Measurements from ENCODE around the gene AKR1D1. TPM values are rescaled to one million over a fixed set of nuclear protein-coding genes. Genes with fewer than 3 reads are reported as not detected.

Gene AKR1D1, protein sequence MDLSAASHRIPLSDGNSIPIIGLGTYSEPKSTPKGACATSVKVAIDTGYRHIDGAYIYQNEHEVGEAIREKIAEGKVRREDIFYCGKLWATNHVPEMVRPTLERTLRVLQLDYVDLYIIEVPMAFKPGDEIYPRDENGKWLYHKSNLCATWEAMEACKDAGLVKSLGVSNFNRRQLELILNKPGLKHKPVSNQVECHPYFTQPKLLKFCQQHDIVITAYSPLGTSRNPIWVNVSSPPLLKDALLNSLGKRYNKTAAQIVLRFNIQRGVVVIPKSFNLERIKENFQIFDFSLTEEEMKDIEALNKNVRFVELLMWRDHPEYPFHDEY
- total RNA-seq, result not detected
- polyA plus RNA-seq, result not detected
- total RNA-seq, result not detected

DNA sequence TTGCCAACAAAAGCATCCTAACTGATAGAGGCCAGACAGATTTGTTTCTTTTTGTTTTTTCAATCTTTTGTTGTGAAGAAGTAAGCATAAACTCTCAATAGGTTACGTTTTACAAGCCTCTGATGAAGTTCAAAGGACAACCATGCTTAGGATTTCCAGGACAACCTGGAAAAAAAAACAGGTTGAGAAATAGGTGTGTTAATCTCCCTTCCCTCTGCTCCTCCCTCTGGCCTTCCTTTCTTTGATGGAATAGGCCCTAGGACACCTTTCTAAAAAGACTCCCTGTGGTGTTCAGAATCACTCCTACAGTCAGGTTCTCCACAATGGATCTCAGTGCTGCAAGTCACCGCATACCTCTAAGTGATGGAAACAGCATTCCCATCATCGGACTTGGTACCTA lies at the start of gene AKR1D1:
AKR1D1 (plus strand) TSS at position 264 of the 400 bp plus-strand sequence; CDS start at position 324, 60 bp downstream.
- no peak for ATAC-seq
- DNase-seq, result no peak
- H3K4me3 Mint-ChIP-seq, result no peak within 1 kb of the TSS
- Histone ChIP-seq H3K27me3 (ENCODE audit: control insufficient read depth in 2 of 2, insufficient read depth in 2 of 2, low read length in 2 of 2) (no peaks in the 10 kb centered on the region), H3K36me3 (ENCODE audit: control insufficient read depth in 2 of 3, insufficient read depth in 3 of 3, low read length in 3 of 3) (no peaks in the 10 kb centered on the region), H3K27ac (ENCODE audit: low read depth, low read length) (no peak within 1 kb of the TSS), H3K9me3 (ENCODE audit: control insufficient read depth in 2 of 3, low read length in 3 of 3) (peaks cover 0 to 4% (median 0%) of the 10 kb centered on the region in 3 experiments), H3K4me1 (ENCODE audit: control insufficient read depth in 2 of 2, insufficient read depth in 2 of 2, low read length in 2 of 2) (no peaks in the 10 kb centered on the region), H3K4me3 (ENCODE audit: low read length) (no peak within 1 kb of the TSS)
- no peak within 1 kb of the TSS for H3K27ac Mint-ChIP-seq
- peaks cover 2 to 20% (median 5%) of the 10 kb centered on the region in 5 donors for H3K27me3 Mint-ChIP-seq
- ChIA-PET POLR2A (no interaction called here), CTCF (no interaction called here)
- peaks cover 0 to 36% (median 14%) of the 10 kb centered on the region in 11 donors for H3K9me3 Mint-ChIP-seq
- intact Hi-C loops (cut with micrococcal nuclease), result no loop called here
- H3K36me3 Mint-ChIP-seq, result no peaks in the 10 kb centered on the region
- H3K4me1 Mint-ChIP-seq, result no peaks in the 10 kb centered on the region

DNA sequence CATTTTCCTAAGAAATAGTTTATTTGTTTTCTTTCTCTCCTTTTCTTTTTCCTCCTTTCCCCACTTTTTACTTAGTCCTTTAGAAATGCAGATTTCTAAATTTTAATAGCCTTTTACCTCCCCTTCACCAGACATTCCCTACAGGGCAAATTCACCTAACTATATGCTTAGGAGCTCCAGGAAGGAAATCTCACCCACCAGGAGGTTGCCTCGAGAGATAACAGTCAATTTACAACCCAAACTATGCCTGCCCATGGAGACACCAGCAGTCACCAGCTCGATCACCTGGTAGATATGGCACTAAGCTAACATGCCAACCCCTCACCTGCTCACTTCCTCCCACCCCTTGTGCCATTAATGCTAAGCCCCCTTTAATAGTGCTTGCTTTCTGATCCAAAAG lies 49.2 kb upstream of the AKR1D1 start:
- Mint-ChIP-seq H3K9me3 (peaks cover 0 to 19% (median 0%) of the 10 kb centered on the region in 11 donors), H3K4me3 (no peak overlapping the region), H3K36me3 (peaks cover 0 to 11% (median 0%) of the 10 kb centered on the region in 5 donors), H3K27ac (no peak overlapping the region), H3K27me3 (peaks cover 0 to 24% (median 7%) of the 10 kb centered on the region in 5 donors), H3K4me1 (peaks cover 0 to 9% (median 7%) of the 10 kb centered on the region in 7 donors)
- no peaks in the 10 kb centered on the region for H3K27me3 ChIP-seq (ENCODE audit: control insufficient read depth in 2 of 2, insufficient read depth in 2 of 2, low read length in 2 of 2)
- ATAC-seq, result no peak
- no peak overlapping the region for H3K27ac ChIP-seq (ENCODE audit: low read depth, low read length)
- H3K36me3 ChIP-seq (ENCODE audit: control insufficient read depth in 2 of 3, insufficient read depth in 3 of 3, low read length in 3 of 3), result no peaks in the 10 kb centered on the region
- CTCF ChIA-PET, result no interaction called here
- no peaks in the 10 kb centered on the region for H3K4me1 ChIP-seq (ENCODE audit: control insufficient read depth in 2 of 2, insufficient read depth in 2 of 2, low read length in 2 of 2)
- DNase-seq, result no peak
- no peaks in the 10 kb centered on the region for H3K9me3 ChIP-seq (ENCODE audit: control insufficient read depth in 2 of 3, low read length in 3 of 3)
- no peak overlapping the region for H3K4me3 ChIP-seq (ENCODE audit: low read length)
- POLR2A ChIA-PET, result no interaction called here
- intact Hi-C loops (cut with micrococcal nuclease), result no loop called here

DNA sequence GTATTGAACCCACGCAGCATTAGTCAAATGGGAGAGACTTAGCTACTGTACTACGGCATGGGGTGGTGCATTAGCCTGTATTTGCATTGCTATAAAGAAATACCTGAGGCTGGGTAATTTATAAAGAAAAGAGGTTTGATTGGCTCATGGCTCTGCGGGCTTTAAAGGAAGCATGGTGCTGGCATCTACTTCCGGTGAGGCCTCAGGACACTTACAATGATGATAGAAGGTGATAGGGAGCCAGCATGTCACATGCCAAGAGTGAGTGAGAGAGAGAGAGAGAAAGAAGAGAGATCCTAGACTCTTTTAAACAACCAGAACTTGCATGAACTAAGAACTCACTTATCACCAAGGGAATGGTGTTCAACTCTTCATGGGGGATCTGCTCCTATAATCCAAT lies 47.1 kb upstream of the AKR1D1 start:
- no peak for ATAC-seq
- DNase-seq, result no peak
- no peaks in the 10 kb centered on the region for H3K4me1 ChIP-seq (ENCODE audit: control insufficient read depth in 2 of 2, insufficient read depth in 2 of 2, low read length in 2 of 2)
- no peak overlapping the region for H3K27ac Mint-ChIP-seq
- intact Hi-C loops (cut with micrococcal nuclease), result no loop called here
- no peak overlapping the region for H3K4me3 ChIP-seq (ENCODE audit: low read length)
- ChIA-PET CTCF (no interaction called here), POLR2A (no interaction called here)
- no peaks in the 10 kb centered on the region for H3K27me3 ChIP-seq (ENCODE audit: control insufficient read depth in 2 of 2, insufficient read depth in 2 of 2, low read length in 2 of 2)
- H3K9me3 ChIP-seq (ENCODE audit: control insufficient read depth in 2 of 3, low read length in 3 of 3), result no peaks in the 10 kb centered on the region
- peaks cover 0 to 4% (median 0%) of the 10 kb centered on the region in 5 donors for H3K36me3 Mint-ChIP-seq
- no peak overlapping the region for H3K4me3 Mint-ChIP-seq
- no peaks in the 10 kb centered on the region for H3K36me3 ChIP-seq (ENCODE audit: control insufficient read depth in 2 of 3, insufficient read depth in 3 of 3, low read length in 3 of 3)
- H3K9me3 Mint-ChIP-seq, result peaks cover 0 to 16% (median 0%) of the 10 kb centered on the region in 11 donors
- no peak overlapping the region for H3K27ac ChIP-seq (ENCODE audit: low read depth, low read length)
- H3K4me1 Mint-ChIP-seq, result peaks cover 0 to 3% (median 1%) of the 10 kb centered on the region in 7 donors
- peaks cover 0 to 24% (median 7%) of the 10 kb centered on the region in 5 donors for H3K27me3 Mint-ChIP-seq

DNA sequence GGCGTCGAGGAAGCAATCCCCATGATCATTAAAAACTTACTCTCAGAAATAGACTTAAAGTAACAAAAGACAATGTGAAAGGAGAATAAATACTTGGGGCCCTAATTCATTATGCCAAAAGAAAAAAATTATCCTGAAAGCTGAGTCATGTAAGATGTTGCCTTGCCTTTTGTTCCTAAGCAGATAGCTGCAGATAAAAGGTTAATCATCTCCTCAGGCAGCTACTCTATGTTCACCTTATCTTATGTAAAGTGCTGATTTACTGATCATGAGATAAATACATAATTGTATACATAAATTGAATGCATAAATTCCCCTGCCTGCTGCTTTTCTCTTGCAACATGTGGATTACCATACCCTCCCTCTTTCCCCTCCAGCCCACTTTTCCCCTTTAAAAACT lies 46.3 kb upstream of the AKR1D1 start:
- ChIA-PET CTCF (no interaction called here), POLR2A (no interaction called here)
- no peaks in the 10 kb centered on the region for H3K9me3 ChIP-seq (ENCODE audit: control insufficient read depth in 2 of 3, low read length in 3 of 3)
- intact Hi-C loops (cut with micrococcal nuclease), result no loop called here
- H3K27me3 ChIP-seq (ENCODE audit: control insufficient read depth in 2 of 2, insufficient read depth in 2 of 2, low read length in 2 of 2), result no peaks in the 10 kb centered on the region
- Mint-ChIP-seq H3K27ac (no peak overlapping the region), H3K4me1 (no peaks in the 10 kb centered on the region), H3K4me3 (no peak overlapping the region), H3K9me3 (peaks cover 0 to 18% (median 2%) of the 10 kb centered on the region in 11 donors), H3K27me3 (peaks cover 3 to 24% (median 7%) of the 10 kb centered on the region in 5 donors), H3K36me3 (peaks cover 0 to 6% (median 0%) of the 10 kb centered on the region in 5 donors)
- H3K4me3 ChIP-seq (ENCODE audit: low read length), result no peak overlapping the region
- H3K4me1 ChIP-seq (ENCODE audit: control insufficient read depth in 2 of 2, insufficient read depth in 2 of 2, low read length in 2 of 2), result no peaks in the 10 kb centered on the region
- DNase-seq (no peak), ATAC-seq (no peak)
- no peak overlapping the region for H3K27ac ChIP-seq (ENCODE audit: low read depth, low read length)
- no peaks in the 10 kb centered on the region for H3K36me3 ChIP-seq (ENCODE audit: control insufficient read depth in 2 of 3, insufficient read depth in 3 of 3, low read length in 3 of 3)

DNA sequence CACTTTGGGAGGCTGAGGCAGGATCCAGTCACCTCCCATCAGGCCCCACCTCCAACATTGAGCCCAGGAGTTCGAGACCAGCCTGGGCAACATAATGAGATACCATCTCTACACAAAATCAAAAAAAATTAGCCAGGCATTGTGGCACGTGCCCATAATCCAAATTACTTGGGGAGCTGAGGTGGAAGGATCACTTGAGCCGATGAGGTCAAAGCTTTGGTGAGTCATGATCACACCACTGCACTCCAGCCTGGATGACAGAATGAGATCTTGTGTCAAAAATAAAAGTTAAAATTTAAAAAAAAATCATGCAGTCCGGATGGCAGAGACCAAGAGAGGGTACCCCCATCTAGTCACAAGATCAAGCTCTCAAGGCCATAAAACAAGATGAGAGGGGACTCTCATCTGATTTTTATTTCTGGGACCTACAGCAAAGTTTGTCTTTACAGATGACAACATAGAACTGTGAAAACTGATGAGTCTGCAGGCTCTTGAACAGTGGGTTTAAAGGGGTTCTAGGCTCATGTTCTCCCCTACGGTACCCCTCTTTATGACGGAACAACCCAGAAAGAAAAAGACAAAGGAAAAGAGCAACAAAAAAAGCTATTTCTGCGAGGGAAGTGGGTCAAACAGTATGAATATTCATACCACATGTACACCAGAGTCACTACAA lies 45.4 kb upstream of the AKR1D1 start:
- H3K4me1 ChIP-seq (ENCODE audit: control insufficient read depth in 2 of 2, insufficient read depth in 2 of 2, low read length in 2 of 2), result no peaks in the 10 kb centered on the region
- CTCF ChIA-PET, result no interaction called here

DNA sequence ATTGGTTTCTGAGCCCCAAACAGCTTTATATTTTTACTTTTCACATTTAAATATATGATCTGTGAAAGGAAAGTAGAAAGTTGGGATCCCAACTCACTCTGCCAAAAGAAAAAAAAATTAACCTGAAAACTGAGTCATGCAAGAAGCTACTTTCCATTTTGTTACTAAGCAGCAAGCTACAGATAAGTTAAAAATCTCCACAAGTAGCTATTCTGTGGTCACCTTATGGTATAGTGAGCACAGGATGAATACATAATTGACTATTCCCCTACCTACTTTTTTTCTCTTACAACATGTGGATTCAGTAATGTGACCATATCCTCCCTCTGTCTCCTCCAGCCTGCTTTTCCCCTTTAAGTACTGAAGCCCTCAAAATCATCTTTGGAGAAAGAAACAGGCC lies 44.1 kb upstream of the AKR1D1 start:
- Mint-ChIP-seq H3K27ac (no peak overlapping the region), H3K36me3 (peaks cover 0 to 7% (median 6%) of the 10 kb centered on the region in 5 donors), H3K4me3 (no peak overlapping the region), H3K27me3 (peaks cover 1 to 24% (median 13%) of the 10 kb centered on the region in 5 donors), H3K4me1 (no peaks in the 10 kb centered on the region), H3K9me3 (peaks cover 0 to 16% (median 10%) of the 10 kb centered on the region in 11 donors)
- ChIA-PET POLR2A (no interaction called here), CTCF (interaction anchor here (1.3 kb wide), 1 partner anchor 23 kb away, joined by 3 read pairs; no protein-coding TSS in a partner anchor)
- Histone ChIP-seq H3K36me3 (ENCODE audit: control insufficient read depth in 2 of 3, insufficient read depth in 3 of 3, low read length in 3 of 3) (no peaks in the 10 kb centered on the region), H3K27ac (ENCODE audit: low read depth, low read length) (no peak overlapping the region), H3K27me3 (ENCODE audit: control insufficient read depth in 2 of 2, insufficient read depth in 2 of 2, low read length in 2 of 2) (no peaks in the 10 kb centered on the region), H3K4me3 (ENCODE audit: low read length) (no peak overlapping the region), H3K4me1 (ENCODE audit: control insufficient read depth in 2 of 2, insufficient read depth in 2 of 2, low read length in 2 of 2) (no peaks in the 10 kb centered on the region), H3K9me3 (ENCODE audit: control insufficient read depth in 2 of 3, low read length in 3 of 3) (no peaks in the 10 kb centered on the region)
- DNase-seq (no peak), ATAC-seq (no peak)
- intact Hi-C loops (cut with micrococcal nuclease), result no loop called here

More for the DNA sequence above, 45.4 kb upstream of the AKR1D1 start:
- intact Hi-C loops (cut with micrococcal nuclease), result no loop called here
- POLR2A ChIA-PET, result no interaction called here
- no peak overlapping the region for H3K27ac Mint-ChIP-seq
- Histone ChIP-seq H3K27ac (ENCODE audit: low read depth, low read length) (no peak overlapping the region), H3K4me3 (ENCODE audit: low read length) (no peak overlapping the region), H3K36me3 (ENCODE audit: control insufficient read depth in 2 of 3, insufficient read depth in 3 of 3, low read length in 3 of 3) (no peaks in the 10 kb centered on the region), H3K27me3 (ENCODE audit: control insufficient read depth in 2 of 2, insufficient read depth in 2 of 2, low read length in 2 of 2) (no peaks in the 10 kb centered on the region), H3K9me3 (ENCODE audit: control insufficient read depth in 2 of 3, low read length in 3 of 3) (no peaks in the 10 kb centered on the region)
- peaks cover 0 to 14% (median 3%) of the 10 kb centered on the region in 11 donors for H3K9me3 Mint-ChIP-seq
- ATAC-seq (no peak), DNase-seq (no peak)
- H3K4me3 Mint-ChIP-seq, result no peak overlapping the region
- peaks cover 6 to 24% (median 7%) of the 10 kb centered on the region in 5 donors for H3K27me3 Mint-ChIP-seq
- H3K36me3 Mint-ChIP-seq, result peaks cover 0 to 4% (median 0%) of the 10 kb centered on the region in 5 donors
- no peaks in the 10 kb centered on the region for H3K4me1 Mint-ChIP-seq

Data from naive thymus-derived CD4-positive, alpha-beta T cell (primary cell).